ENCODE results near the gene GRM8.
"Not testable (repeated sequence)": the region's sequence is repeated elsewhere in the genome, so short reads cannot be mapped to it uniquely, and the experiment has no call there.

Gene GRM8

GRCh38 chr7:127029823-127030222 is 222.9 kb downstream of the GRM8 start:
- no peak for DNase-seq (ENCODE audit: low read depth)

DNA sequence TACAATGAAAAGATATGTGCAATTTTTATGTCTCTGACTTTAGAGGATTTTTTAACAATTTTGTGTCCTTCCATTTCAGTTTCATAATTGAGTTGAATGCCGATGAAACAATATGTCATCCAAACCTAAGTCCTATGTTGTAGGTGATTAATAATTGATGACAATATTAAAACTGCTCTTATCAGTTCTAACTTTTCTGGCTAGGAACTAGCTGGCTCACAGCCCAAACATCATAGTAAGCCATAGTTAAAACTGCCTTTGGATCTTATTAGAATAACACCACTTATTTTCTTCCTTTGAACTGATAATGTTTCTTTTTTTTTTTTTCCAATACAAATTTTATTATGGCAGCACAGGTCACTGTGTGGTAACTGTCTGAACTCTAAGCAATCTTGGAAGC is 230.9 kb downstream of the GRM8 start:
- DNase-seq (ENCODE audit: low read depth), result no peak

DNA sequence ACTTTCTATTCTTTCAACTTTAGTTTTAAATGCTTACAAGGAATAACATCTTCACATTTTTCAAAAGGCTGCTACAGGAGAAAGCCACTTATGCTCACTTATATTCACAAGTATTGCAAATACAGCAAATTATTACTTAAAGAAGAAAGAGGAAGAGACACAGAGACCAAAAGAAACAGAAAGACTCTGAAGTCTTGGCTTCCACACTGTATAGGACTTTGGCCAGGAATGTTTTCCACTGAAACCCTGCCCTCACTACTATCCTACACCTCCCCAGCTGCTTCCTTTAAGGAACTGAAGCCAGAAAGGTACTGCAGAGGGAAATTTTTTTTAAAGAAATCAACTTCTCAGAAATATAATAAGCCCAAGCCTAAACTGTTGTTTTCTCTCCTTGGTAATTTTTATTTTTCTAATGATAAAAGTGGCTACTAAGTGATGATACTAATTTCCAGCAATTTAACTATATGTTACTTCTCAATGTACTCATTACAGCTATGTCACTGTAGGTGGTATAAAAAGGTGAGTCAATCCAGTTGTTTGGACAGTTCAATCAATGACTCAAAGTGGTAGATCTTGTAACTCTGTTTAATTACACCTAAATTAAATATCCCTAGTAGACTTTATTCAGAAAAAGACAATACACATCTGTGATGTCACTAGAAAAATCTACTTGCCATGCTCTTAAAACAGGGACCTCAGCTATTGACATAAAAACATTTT is 231.6 kb downstream of the GRM8 start:
- no peak for DNase-seq (ENCODE audit: low read depth)

DNA sequence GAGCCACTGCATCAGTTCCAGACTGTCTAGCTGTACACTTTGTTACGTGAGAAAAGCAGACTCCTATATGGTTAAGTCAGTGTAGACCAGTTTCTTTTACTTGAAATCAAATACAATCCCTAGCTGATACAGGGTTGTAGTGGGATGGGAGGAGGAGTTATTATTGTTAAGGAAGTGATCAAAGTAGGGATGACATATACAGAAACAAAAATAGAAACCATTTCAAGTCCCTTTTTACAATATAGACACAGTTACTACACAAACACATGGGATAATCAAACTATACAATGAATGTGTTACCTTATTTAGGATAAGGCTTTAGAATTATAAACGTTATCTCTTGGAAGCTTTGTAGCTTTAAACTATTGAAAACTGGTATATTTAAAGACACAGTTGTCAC is 233.9 kb downstream of the GRM8 start:
- no peak for DNase-seq (ENCODE audit: low read depth)

DNA sequence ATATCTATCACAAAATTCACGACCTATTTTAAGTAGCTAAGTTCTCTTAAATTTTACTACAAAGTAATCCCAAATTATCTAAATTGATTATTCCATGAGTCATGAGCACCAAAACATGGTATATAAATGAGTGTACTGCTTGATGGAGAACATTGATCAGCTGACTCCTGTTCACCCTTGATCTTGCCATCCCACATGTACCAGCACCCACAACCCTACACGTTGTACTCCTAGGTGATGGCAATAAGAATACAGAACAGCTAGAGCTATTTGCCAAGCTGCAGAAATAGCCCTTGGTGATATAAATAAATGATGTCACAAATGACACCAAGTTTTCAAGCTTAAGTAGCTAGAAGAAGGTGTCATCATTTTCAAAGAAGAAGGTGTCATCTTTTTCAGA is 235.5 kb downstream of the GRM8 start:
- no peak for DNase-seq (ENCODE audit: low read depth)

- no peak for DNase-seq (ENCODE audit: low read depth)
Measured at GRCh38 chr7:127000725-127001124, 252.0 kb downstream of the GRM8 start.

- DNase-seq (ENCODE audit: low read depth), result no peak
Measured at GRCh38 chr7:126996659-126997058, 256.1 kb downstream of the GRM8 start.

GRCh38 chr7:126993626-126994213 is 259.0 kb downstream of the GRM8 start:
- no peak for DNase-seq (ENCODE audit: low read depth)

- no peak for DNase-seq (ENCODE audit: low read depth)
Measured at GRCh38 chr7:126988022-126988421, 264.7 kb downstream of the GRM8 start.

- DNase-seq (ENCODE audit: low read depth), result no peak
Measured at GRCh38 chr7:126979722-126980121, 273.0 kb downstream of the GRM8 start.

GRCh38 chr7:126978865-126979264 is 273.9 kb downstream of the GRM8 start:
- DNase-seq (ENCODE audit: low read depth), result no peak

- DNase-seq (ENCODE audit: low read depth), result no peak
Measured at GRCh38 chr7:126973066-126973465, 279.7 kb downstream of the GRM8 start.

DNA sequence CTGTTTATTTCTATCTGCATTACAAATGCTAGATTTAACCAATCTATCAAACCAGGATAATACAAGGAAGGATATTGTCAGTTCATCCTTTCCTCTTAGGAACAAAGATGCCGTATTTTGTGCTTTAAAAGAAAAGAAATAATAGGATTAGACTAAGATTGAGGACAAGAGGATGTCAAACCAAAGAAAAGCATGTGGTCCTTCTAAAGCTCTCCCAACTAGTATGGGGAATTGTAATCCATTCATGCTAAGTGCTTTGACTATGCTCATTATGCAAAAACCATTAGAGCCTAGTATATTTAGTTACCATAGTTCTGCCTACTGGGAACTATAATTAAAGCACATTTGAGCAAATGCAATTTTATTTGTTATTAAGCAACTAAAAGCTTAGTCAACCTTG is 280.2 kb downstream of the GRM8 start:
- no peak for DNase-seq (ENCODE audit: low read depth)

DNA sequence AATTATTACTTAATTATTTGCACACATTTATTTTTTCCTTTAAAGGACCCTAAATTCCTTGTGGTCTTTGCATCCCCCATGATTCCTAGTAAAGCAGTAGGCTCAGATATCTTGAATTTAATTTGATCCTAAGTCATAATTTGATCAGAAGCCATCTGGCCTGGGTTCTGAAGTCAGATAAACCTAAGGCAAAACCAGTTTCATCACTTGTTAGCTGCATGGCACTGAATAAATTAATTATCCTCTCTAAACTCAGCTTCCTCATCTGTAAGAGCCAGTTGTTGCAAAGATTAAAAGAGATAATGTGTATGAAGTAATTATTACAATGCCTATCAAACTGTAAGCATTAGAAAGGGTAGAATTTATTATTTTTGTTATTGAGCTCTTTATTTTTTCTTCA is 293.1 kb downstream of the GRM8 start:
- no peak for DNase-seq (ENCODE audit: low read depth)

DNA sequence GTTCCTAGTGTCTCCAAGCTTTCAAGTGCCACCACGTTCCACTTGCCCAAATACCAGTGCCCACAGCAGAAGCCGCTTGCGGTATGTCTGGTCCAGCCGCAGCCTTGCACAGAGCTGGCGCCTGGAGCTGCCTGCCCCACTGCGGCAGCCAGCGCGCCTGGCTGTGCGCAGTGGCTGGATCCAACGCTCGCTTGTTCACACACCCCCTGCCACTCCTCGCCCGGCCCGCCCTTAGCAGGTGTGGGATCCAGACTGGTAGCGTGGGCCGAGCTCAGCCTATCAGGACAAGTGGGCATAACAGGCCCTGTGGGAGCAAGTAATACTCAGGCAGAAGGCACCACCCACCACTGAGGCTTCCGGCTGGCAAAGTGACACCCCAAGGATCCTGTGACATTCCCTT is 294.4 kb downstream of the GRM8 start:
- no peak for DNase-seq (ENCODE audit: low read depth)

DNA sequence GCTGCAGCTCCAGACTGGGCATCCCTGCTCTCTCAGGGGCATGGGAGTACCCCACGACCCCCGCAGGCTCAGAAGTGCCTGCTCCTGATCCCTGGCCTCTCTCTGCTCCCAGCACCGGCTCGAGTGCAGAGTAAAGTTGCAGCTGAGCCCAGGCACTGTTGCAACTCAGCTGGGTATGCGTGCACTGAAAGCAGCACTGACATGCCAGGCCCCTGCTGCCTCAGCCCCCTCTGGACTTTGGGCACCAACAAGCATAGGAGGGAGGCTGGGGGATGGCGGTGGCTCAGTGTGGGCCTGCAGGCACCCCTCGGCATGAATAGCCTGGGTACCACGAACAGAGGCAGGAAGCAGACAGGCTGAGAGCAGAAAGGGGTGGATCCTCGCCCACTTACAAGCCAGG is 295.3 kb downstream of the GRM8 start:
- DNase-seq (ENCODE audit: low read depth), result no peak

DNA sequence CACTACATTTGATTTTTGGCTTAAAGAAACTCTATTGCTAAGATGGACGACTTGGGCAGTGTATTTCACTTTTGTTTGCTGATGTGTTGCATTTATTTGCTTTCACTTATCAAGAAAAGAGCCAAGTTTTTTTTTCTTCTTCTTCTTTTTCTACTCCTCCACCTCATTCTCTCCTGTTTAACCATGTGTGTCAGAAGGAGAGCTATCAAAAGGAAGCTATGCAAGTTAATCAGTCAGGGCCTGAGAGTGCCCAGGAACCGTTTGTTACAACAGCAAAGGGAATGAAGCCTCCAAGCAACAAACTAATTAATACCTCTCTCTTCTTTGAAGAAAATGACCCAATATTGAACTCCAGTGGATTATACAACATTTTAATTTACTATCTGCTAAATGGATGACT is 299.3 kb downstream of the GRM8 start:
- no peak for DNase-seq (ENCODE audit: low read depth)

- no peak for DNase-seq (ENCODE audit: low read depth)
Measured at GRCh38 chr7:126948664-126949063, 304.1 kb downstream of the GRM8 start.

DNA sequence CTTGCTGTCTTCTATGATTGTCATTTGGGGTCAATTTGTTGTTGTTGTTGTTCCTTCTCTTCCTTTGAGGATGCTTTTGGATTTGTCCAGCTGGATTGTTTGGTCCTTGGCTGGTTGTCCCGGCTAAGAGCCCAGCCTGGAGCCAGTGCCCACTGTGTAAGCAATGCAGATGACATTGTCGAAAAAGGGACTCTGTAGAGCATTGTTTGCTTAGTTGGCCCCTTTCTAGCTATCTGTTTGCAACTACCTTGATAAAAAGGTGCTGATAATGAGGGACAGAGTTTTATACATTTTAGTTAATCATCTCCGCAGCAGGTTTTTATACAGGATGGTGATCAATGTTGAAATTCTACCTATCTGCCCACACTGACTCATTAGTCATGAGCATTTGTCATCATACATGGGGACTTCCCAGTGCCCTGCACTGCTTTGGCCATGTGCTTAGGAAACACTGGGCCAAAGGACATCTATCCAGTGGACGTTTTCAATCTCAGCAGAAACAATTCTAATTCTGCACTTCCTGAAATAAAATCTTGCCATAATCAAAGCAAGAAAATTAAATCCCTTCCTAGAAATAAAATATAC is 311.9 kb downstream of the GRM8 start:
- DNase-seq (ENCODE audit: low read depth), result no peak

GRCh38 chr7:126937171-126937570 is 315.6 kb downstream of the GRM8 start:
- no peak for DNase-seq (ENCODE audit: low read depth)

GRCh38 chr7:126931581-126931980 is 321.2 kb downstream of the GRM8 start:
- no peak for DNase-seq (ENCODE audit: low read depth)

DNA sequence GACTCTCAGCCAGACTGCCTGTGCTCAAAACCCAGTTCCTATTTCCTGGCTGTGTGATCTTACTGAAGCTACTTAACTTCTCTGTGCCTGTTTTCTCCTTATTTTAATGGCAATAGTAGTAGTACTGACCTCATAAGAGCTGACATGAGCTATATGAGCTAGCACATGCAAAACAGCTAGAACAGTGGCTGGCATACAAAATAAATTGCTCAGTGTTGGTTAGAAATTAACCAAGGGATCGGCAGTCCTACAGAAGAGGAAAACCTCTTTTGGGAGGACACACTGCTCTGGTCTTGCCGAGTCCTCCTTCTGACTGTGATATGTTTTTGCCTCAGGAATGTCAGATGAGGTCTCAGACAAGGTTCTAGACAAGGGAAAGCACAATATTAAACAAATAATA is 322.6 kb downstream of the GRM8 start:
- no peak for DNase-seq (ENCODE audit: low read depth)

GRCh38 chr7:126924477-126924876 is 328.3 kb downstream of the GRM8 start:
- no peak for DNase-seq (ENCODE audit: low read depth)

DNA sequence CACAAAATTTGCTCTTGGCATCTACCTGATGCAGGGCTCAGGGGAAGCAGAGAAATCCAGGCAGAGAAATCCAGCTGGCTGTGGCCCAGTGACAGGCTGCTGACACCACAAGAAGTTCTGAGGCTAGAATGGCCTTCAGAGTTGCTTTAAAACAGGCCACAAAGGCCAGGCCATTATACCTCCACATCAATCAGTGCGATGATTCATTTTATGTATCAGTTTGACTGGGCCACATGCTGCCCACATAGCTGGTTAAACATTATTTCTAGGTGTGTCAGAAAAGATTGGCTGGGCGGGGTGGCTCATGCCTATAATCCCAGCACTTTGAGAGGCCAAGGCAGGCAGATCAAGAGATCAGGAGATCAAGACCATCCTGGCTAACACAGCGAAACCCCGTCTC is 341.1 kb downstream of the GRM8 start:
- not testable (repeated sequence) for DNase-seq (ENCODE audit: low read depth)

All from T follicular helper cell (primary cell).